Stimulated activated CD8-positive, alpha-beta memory T cell treated with anti-CD3 and anti-CD28 coated beads, Interleukin-2, amount 100 ng/mL, for 48 hours (primary cell): ENCODE measurements around the gene CROCC2.
A peak's percentile ranks its signal among the peaks of the same experiment; 100 is the strongest.

Experiments
- DNase-seq, 2 donors: peaks; one replicate each; pipeline ENCODE4 v3.0.0-alpha.2; 2020; ENCODE audit warnings: low read depth in 2 of 2

The CROCC2 gene

DNA sequence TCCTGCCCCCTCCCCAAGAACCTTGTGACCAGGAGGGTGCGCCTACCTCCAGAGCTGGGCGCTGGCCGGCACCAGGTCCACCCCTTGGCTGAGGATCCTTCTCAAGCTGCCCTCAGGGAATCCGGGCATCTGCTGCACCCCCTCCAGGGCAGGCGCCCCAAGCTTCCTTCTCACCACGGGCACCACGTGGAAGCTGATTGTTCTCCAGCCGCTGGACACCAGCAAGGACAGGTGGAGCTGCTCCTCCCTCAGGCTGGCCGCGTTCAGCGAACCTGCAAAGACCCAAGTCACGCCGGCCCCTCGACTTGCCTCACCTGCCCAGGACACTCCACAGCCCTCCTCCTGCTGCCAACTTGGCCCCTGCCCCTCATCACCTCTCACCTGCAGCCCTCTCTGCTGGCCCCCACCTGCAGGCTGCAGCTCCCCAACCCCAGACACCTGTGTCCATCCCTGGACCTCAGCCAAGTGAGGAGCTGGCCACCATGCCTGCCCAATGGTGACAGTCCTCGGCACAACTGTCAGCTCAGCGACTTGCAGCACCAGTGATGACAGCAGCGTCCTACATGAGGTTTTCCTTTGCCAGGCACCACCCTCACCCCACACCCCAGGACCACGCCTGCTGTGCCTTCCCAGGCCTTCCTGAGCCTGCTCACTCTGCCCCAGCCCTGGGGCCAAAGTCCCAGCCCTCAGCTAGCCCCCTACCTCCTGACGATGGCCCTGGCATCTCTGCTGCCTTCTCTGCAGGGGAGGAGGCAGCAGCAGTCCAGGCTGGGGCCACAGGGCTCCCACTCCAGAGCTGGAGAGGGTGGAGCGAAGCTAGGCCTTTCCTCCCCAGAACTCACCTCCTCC lies 14.4 kb upstream of the CROCC2 start:
- no peak for DNase-seq

GRCh38 chr2:240892356-240892755 lies 13.8 kb upstream of the CROCC2 start:
- no peak for DNase-seq

GRCh38 chr2:240892925-240893324 lies 13.2 kb upstream of the CROCC2 start:
- DNase-seq: no peak

DNA sequence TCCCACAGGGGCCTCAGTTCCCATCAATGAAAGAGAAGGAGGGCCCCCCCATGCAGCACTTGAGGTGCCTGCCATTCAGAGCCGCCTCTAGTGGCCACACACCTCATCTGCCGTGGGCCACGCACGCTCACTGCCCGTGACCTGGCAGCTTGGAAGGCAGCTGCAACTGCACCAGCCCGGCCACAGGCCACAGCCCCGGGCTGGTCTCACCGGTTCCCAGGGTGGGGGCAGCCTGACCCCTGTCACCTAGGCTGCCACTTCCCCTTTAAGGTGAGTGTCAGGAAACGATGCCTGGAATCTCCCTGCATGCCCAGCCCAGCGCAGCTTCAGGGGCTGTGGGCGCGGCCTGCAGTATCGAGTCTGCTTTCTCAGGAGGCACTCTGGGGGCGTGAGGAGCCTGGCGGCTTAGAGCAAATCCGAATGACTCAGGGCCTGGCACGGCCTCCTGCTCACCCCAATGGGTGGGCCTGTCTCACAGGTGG lies 12.7 kb upstream of the CROCC2 start:
- DNase-seq: peak in 1 of 2 donors; percentile 75

GRCh38 chr2:240894006-240894405 lies 12.1 kb upstream of the CROCC2 start:
- no peak for DNase-seq

DNA sequence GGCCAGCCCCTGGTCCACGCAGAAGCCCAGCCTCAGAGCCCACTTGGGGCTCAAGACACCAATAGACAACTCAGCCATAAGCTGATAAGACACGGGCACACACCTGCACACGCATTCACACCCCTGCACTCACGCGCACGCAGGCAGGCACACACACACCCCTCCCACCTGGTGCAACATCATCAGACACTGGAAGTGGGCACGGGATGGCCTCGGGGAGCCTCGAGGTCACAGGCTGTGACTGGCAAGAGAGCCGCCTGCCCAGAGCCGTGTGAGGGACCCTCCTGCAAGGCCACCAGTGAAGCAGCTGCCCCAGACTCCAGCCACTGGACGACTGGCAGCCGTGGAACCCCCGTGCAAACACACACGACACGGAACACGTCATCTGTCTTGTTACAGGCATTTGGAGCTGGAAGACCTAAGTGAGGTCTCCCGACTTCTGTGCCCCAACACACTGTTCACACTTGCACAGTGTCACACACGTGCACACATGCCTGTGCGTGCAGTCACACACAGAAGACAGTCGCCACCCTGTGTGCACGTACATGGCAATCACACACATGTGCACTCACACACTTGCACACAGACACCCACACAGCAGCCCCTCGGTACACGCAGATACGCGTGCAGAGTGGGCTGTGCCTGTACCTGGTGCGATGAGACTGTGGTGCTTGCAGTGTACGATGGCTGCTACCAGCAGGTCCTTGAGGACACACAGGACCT lies 11.1 kb upstream of the CROCC2 start:
- DNase-seq: no peak

DNA sequence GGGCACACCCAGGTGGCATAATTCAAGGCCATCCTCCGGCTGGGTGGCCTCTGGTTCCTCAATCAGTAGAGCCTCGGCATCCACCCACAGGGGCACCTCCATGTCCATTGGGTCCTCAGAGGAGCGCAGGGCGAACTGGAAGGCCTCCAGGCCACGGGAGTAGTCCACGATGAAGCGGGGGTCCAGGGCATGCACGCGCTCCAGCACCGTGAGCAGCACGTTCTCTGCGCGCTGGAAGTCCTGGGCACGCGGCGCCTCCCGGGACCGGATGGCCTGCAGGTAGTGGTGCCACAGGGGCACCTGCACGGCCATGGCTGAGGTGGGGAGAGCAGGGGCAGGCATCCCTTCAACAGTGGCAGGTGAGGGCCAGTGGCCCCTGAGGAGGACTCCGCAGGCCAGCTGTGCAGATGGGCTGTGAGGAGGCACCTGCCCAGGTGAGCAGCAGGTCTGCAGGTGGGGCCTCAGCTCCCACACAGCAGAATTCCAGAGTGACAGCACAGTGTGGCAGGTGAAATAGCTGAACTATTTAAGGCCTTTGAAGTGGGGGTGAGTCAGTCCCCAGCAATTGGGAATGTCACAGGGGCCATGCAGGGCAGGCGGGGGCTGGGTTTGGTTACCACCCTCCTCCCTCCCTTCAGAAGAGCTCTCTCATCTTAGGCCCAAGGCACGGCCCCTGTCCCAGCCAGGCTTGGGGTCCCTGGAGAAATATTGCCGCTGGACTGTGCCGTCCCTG lies 10.3 kb upstream of the CROCC2 start, which contains the start of gene MAB21L4:
MAB21L4 (minus strand) TSS at position 501 of the 733 bp plus-strand sequence; CDS start at position 342, 159 bp downstream.
- no peak for DNase-seq

- DNase-seq: no peak
These were observed 9.7 kb upstream of the CROCC2 start for GRCh38 chr2:240896394-240896793.

GRCh38 chr2:240896871-240897692 lies 9.1 kb upstream of the CROCC2 start:
- DNase-seq: no peak

- no peak for DNase-seq
These were observed 7.9 kb upstream of the CROCC2 start for GRCh38 chr2:240898108-240898730.

GRCh38 chr2:240898731-240899467 lies 7.2 kb upstream of the CROCC2 start:
- no peak for DNase-seq

GRCh38 chr2:240899468-240899865 lies 6.7 kb upstream of the CROCC2 start:
- DNase-seq: no peak

- DNase-seq: no peak
These were observed 5.8 kb upstream of the CROCC2 start for GRCh38 chr2:240900141-240900860.

DNA sequence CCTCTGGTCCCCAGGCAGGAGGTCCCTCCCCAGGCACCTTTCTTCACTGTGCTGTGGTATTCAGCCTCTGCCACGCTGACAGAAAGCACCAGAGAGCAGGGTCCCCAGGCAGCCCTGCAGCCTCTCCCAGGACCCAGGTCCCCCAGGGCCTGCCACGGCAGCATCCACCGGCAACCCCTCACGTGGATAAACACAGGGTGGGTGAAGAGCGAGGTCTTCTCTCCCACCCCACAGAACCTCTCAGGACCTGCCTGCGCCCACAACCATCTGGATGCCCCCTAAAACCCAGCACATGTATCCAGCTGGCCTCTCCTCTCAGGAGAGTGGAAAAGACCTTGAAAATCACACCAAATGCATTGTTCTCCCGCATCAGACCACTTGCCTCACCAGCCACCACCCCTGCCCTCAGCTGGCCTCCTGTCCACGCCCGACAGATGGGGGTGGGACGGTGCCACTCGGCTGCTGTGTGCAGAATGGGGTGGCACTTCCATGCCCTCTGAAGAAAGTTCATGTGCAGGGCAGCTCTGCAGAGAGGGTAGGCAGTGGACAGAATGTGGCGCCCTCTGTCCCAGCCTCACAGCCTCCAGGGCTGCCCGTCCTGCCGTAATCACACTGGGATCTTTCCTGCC lies 4.0 kb upstream of the CROCC2 start:
- no peak for DNase-seq

GRCh38 chr2:240902615-240903041 lies 3.5 kb upstream of the CROCC2 start:
- no peak for DNase-seq

- DNase-seq: no peak
These were observed 2.7 kb upstream of the CROCC2 start for GRCh38 chr2:240903191-240904060.

- no peak for DNase-seq
These were observed 1.6 kb upstream of the CROCC2 start for GRCh38 chr2:240904216-240905175.
